Lower leg skin (tissue), 3 donors: Measurements from ENCODE around the gene HARS1.
"Not testable (repeated sequence)": the region's sequence is repeated elsewhere in the genome, so short reads cannot be mapped to it uniquely, and the experiment has no call there.

Experiments
- CTCF ChIP-seq, 3 donors: fragments of 450-650 bp; IDR thresholded peaks; one replicate each; pipeline ENCODE4 v1.5.1; 2016; ENCODE audit warnings: antibody characterized with exemption in 3 of 3, mild to moderate bottlenecking in 3 of 3, moderate library complexity in 2 of 3
- POLR2A ChIP-seq, 2 donors: fragments of 450-650 bp; IDR thresholded peaks; one replicate each; pipeline ENCODE4 v1.6.1; 2016 to 2017; ENCODE audit warnings: antibody characterized with exemption in 2 of 2, mild to moderate bottlenecking in 1 of 2, moderate library complexity in 1 of 2

GRCh38 chr5:140624886-140625285, 66.3 kb downstream of the HARS1 start:
- TF ChIP-seq CTCF, POLR2A (IDR thresholded peaks at IDR 0.05): not testable (repeated sequence)
